H9 (cell line): Measurements from ENCODE around the gene LPIN2. TPM values are rescaled to one million over a fixed set of nuclear protein-coding genes. Genes with fewer than 3 reads are reported as not detected.

ENCODE experiments used
- DNase-seq: peaks from one replicate; pipeline ENCODE4 v3.0.0-alpha.2; 2017
- H2AFZ ChIP-seq: one replicate; pipeline ENCODE4 v1.6.1; 2013; ENCODE audit warnings: mild to moderate bottlenecking, low read length, control low read depth, moderate library complexity
- H2AK5ac ChIP-seq: 2 replicates; pipeline ENCODE4 v1.6.1; 2013; ENCODE audit warnings: low read length, control low read depth, mixed read lengths; ENCODE audit not compliant: insufficient read length
- H2BK120ac ChIP-seq: one replicate; pipeline ENCODE4 v1.6.1; 2013; ENCODE audit warnings: low read depth, mild to moderate bottlenecking, low read length, control low read depth, inconsistent platforms; ENCODE audit not compliant: poor library complexity, severe bottlenecking
- H2BK12ac ChIP-seq: 2 replicates; pipeline ENCODE4 v1.6.1; 2013; ENCODE audit warnings: low read length, control low read depth, mixed read lengths, low read depth; ENCODE audit not compliant: insufficient read length
- H2BK15ac ChIP-seq: 2 replicates; pipeline ENCODE4 v1.6.1; 2013; ENCODE audit warnings: low read depth, low read length, control low read depth
- H2BK20ac ChIP-seq: one replicate; pipeline ENCODE4 v1.6.1; 2013; ENCODE audit warnings: low read depth, mild to moderate bottlenecking, low read length, control low read depth, inconsistent platforms; ENCODE audit not compliant: poor library complexity, severe bottlenecking
- H2BK5ac ChIP-seq: 2 replicates; pipeline ENCODE4 v1.6.1; 2013; ENCODE audit warnings: low read length, control low read depth, mixed read lengths; ENCODE audit not compliant: insufficient read length
- H3K14ac ChIP-seq: 2 replicates; pipeline ENCODE4 v1.6.1; 2013; ENCODE audit warnings: low read length, control low read depth; ENCODE audit not compliant: insufficient read depth
- H3K18ac ChIP-seq: 2 replicates; pipeline ENCODE4 v1.6.1; 2013; ENCODE audit warnings: low read depth, mild to moderate bottlenecking, mixed read lengths, low read length, control low read depth; ENCODE audit not compliant: insufficient read length
- H3K23ac ChIP-seq: 2 replicates; pipeline ENCODE4 v1.6.1; 2013; ENCODE audit warnings: low read length, control low read depth, mixed read lengths, low read depth; ENCODE audit not compliant: insufficient read length
- H3K23me2 ChIP-seq: 2 replicates; pipeline ENCODE4 v1.6.1; 2013; ENCODE audit warnings: low read depth, mild to moderate bottlenecking, mixed read lengths, low read length, control low read depth; ENCODE audit not compliant: insufficient read length, poor library complexity, severe bottlenecking
- H3K27ac ChIP-seq: 2 replicates; pipeline ENCODE4 v1.5.1; 2013; ENCODE audit warnings: low read length, control low read depth, mixed read lengths, low read depth; ENCODE audit not compliant: insufficient read length
- H3K27me3 ChIP-seq: 2 replicates; pipeline ENCODE4 v1.6.1; 2013; ENCODE audit warnings: low read length, control low read depth, inconsistent platforms; ENCODE audit not compliant: insufficient read depth
- H3K4ac ChIP-seq: 2 replicates; pipeline ENCODE4 v1.6.1; 2013; ENCODE audit warnings: low read depth, mild to moderate bottlenecking, control low read depth, inconsistent platforms, low read length, moderate library complexity
- H3K4me1 ChIP-seq: 2 replicates; pipeline ENCODE4 v1.6.1; 2013; ENCODE audit warnings: low read length, control low read depth, inconsistent platforms; ENCODE audit not compliant: insufficient read depth
- H3K4me2 ChIP-seq: 2 replicates; pipeline ENCODE4 v1.6.1; 2013; ENCODE audit warnings: low read length, control low read depth, mixed read lengths; ENCODE audit not compliant: insufficient read length, insufficient read depth
- H3K56ac ChIP-seq: 2 replicates; pipeline ENCODE4 v1.6.1; 2013; ENCODE audit warnings: low read depth, mild to moderate bottlenecking, mixed read lengths, low read length, control low read depth; ENCODE audit not compliant: insufficient read length
- H3K79me1 ChIP-seq: 2 replicates; pipeline ENCODE4 v1.6.1; 2013; ENCODE audit warnings: low read depth, mild to moderate bottlenecking, moderate library complexity, low read length, control low read depth, inconsistent platforms; ENCODE audit not compliant: insufficient read depth, poor library complexity, severe bottlenecking
- H3K79me2 ChIP-seq: 2 replicates; pipeline ENCODE4 v1.6.1; 2013; ENCODE audit warnings: low read length, control low read depth, inconsistent platforms; ENCODE audit not compliant: insufficient read depth
- H3K9ac ChIP-seq: 2 replicates; pipeline ENCODE4 v1.6.1; 2013; ENCODE audit warnings: low read length, control low read depth, mixed read lengths; ENCODE audit not compliant: insufficient read length; ENCODE audit errors: extremely low read depth
- H3K9me3 ChIP-seq: one replicate; pipeline ENCODE4 v1.6.1; 2013; ENCODE audit warnings: low read depth, low read length, inconsistent platforms; ENCODE audit not compliant: control insufficient read depth
- H3T11ph ChIP-seq: one replicate; pipeline ENCODE4 v1.6.1; 2013; ENCODE audit warnings: mild to moderate bottlenecking, low read length, control low read depth, inconsistent platforms
- H4K20me1 ChIP-seq: one replicate; pipeline ENCODE4 v1.6.1; 2013; ENCODE audit not compliant: control insufficient read depth, insufficient read length, insufficient read depth
- H4K5ac ChIP-seq: 2 replicates; pipeline ENCODE4 v1.6.1; 2013; ENCODE audit warnings: low read depth, mild to moderate bottlenecking, mixed read lengths, low read length, control low read depth; ENCODE audit not compliant: insufficient read length
- H4K8ac ChIP-seq: replicated peaks from 2 replicates; pipeline ENCODE4 v1.6.1; 2013; ENCODE audit warnings: low read length, control low read depth, mixed read lengths, low read depth; ENCODE audit not compliant: insufficient read length
- H4K91ac ChIP-seq: 2 replicates; pipeline ENCODE4 v1.6.1; 2013; ENCODE audit warnings: low read depth, mild to moderate bottlenecking, moderate library complexity, mixed read lengths, low read length, control low read depth; ENCODE audit not compliant: insufficient read length
- H3K27ac Mint-ChIP-seq, 3 experiments: 2 replicates in 2 of 3; 3 replicates in 1 of 3; pipeline ENCODE4 v1.8.0; 2020 to 2021; ENCODE audit warnings: mixed read lengths in 3 of 3, mild to moderate bottlenecking in 1 of 3, moderate library complexity in 1 of 3
- H3K27me3 Mint-ChIP-seq: 2 replicates; pipeline ENCODE4 v1.8.0; 2021; ENCODE audit warnings: low read depth, mild to moderate bottlenecking, moderate library complexity, mixed read lengths
- H3K36me3 Mint-ChIP-seq, 3 experiments: 2 replicates in 2 of 3; 3 replicates in 1 of 3; pipeline ENCODE4 v1.8.0; 2020 to 2021; ENCODE audit warnings: low read depth in 3 of 3, mixed read lengths in 3 of 3; ENCODE audit not compliant: insufficient read depth in 1 of 3
- H3K4me1 Mint-ChIP-seq, 2 experiments: 2 replicates each; pipeline ENCODE4 v1.8.0; 2020; ENCODE audit warnings: mixed read lengths in 2 of 2
- H3K4me3 Mint-ChIP-seq, 2 experiments: 2 replicates in 1 of 2; 3 replicates in 1 of 2; pipeline ENCODE4 v1.8.0; 2020 to 2021; ENCODE audit warnings: mild to moderate bottlenecking in 2 of 2, mixed read lengths in 2 of 2, moderate library complexity in 1 of 2
- H3K9me3 Mint-ChIP-seq, 2 experiments: 2 replicates in 1 of 2; 3 replicates in 1 of 2; pipeline ENCODE4 v1.8.0; 2020; ENCODE audit warnings: mild to moderate bottlenecking in 2 of 2, mixed read lengths in 2 of 2, moderate library complexity in 1 of 2
- WGBS: extraction: QIAGEN DNeasy Blood & Tissue Kit; methylation state at CpG from one replicate; pipeline ENCODE4 v1.1.7; 2013; ENCODE audit warnings: missing lambda C conversion rate, low lambda C conversion rate, mixed read lengths; ENCODE audit not compliant: insufficient read length; ENCODE audit errors: extremely low coverage; 5-methylcytosine and 5-hydroxymethylcytosine counted together
- total RNA-seq: library from RNA; stranded (reverse); gene quantifications from 2 replicates; pipeline ENCODE4 v1.2.1, GENCODE V29; 2021
- TF ChIP-seq, protein P1 (sequence below): fragments of 200-600 bp; sonication (generic); conservative IDR thresholded peaks from 3 replicates; pipeline ENCODE4 v1.8.0; 2021; ENCODE audit warnings: antibody characterized with exemption, mild to moderate bottlenecking

The LPIN2 gene
- total RNA-seq, 1 experiment from 2014 or later, result 9.2 TPM

DNA sequence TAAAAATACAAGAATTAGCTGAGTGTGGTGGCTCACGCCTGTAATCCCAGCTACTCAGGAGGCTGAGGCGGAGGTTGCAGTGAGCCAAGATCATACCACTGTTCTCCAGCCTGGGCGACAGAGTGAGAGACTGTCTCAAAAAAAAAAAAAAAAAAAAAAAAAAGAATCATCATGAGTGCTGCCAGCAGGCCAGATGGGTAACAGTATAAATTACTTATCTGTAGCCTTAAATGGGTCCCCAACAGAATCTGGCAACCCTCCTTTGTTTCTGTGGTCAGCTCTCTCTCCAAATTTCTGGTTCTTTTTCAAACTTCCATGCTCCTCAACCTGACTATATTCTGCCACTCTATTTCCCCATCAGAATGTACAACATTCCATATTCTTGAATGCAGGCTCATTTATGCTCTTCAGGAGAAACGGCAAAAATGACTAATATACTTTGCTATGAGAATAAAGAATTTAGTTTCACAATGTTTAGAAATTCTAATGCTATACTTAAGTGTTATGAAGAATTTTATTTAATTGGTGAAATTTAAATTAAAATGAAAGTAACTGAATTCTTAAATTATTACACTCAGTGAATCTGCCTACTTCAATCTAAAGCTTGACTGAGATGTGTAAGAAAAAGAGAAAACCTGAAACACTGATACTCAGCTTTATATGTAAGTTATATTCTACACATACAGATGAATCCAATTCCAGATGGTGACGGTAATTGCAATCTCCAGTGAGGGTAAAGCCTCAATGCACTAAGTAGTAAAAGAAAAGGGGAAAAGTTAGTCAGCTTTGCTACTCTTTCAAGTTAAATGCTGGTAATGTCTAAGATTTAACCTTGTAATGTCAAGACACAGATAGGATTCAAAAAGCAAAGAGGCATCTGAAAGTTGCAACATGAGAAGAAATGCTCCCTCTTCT lies 24.8 kb downstream of the LPIN2 start:
- DNase-seq, result no peak
- Mint-ChIP-seq H3K27me3 (no peaks in the 10 kb centered on the region), H3K4me3 (no peak overlapping the region), H3K4me1 (peaks cover 3 to 11% of the 10 kb centered on the region in 2 experiments), H3K27ac (no peak overlapping the region), H3K9me3 (peaks cover 0 to 2% of the 10 kb centered on the region in 2 experiments; a peak in 1 of 5 replicates), H3K36me3 (peaks cover 6 to 23% (median 10%) of the 10 kb centered on the region in 3 experiments)
- H3K27ac ChIP-seq, result no peak overlapping the region
- no peaks in the 10 kb centered on the region for H3K23me2 ChIP-seq
- no CpG with 5 or more reads among the region's 5 CpGs for WGBS
- H3T11ph ChIP-seq, result no peak overlapping the region
- H3K14ac ChIP-seq, result no peak overlapping the region
- no peaks in the 10 kb centered on the region for H4K20me1 ChIP-seq
- no peak overlapping the region for H2BK5ac ChIP-seq
- no peak overlapping the region for H3K18ac ChIP-seq
- H3K9ac ChIP-seq, result no peak overlapping the region
- H3K23ac ChIP-seq, result no peak overlapping the region
- no peak overlapping the region for H4K91ac ChIP-seq
- peaks cover 6% of the 10 kb centered on the region for H3K79me1 ChIP-seq
- H2BK120ac ChIP-seq, result no peak overlapping the region
- no peak overlapping the region for H2BK12ac ChIP-seq
- H2BK20ac ChIP-seq, result no peak overlapping the region
- H2AFZ ChIP-seq, result no peak overlapping the region
- no peak overlapping the region for H2BK15ac ChIP-seq
- TF ChIP-seq, protein P1, sequence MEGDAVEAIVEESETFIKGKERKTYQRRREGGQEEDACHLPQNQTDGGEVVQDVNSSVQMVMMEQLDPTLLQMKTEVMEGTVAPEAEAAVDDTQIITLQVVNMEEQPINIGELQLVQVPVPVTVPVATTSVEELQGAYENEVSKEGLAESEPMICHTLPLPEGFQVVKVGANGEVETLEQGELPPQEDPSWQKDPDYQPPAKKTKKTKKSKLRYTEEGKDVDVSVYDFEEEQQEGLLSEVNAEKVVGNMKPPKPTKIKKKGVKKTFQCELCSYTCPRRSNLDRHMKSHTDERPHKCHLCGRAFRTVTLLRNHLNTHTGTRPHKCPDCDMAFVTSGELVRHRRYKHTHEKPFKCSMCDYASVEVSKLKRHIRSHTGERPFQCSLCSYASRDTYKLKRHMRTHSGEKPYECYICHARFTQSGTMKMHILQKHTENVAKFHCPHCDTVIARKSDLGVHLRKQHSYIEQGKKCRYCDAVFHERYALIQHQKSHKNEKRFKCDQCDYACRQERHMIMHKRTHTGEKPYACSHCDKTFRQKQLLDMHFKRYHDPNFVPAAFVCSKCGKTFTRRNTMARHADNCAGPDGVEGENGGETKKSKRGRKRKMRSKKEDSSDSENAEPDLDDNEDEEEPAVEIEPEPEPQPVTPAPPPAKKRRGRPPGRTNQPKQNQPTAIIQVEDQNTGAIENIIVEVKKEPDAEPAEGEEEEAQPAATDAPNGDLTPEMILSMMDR, result no peak
- no peaks in the 10 kb centered on the region for H3K9me3 ChIP-seq
- H3K56ac ChIP-seq, result no peak overlapping the region
- H3K4me2 ChIP-seq, result no peak overlapping the region
- H3K4ac ChIP-seq, result no peak overlapping the region
- no peak overlapping the region for H2AK5ac ChIP-seq
- H4K8ac ChIP-seq, result no peak overlapping the region
- no peaks in the 10 kb centered on the region for H3K27me3 ChIP-seq
- H3K4me1 ChIP-seq, result no peaks in the 10 kb centered on the region
- no peaks in the 10 kb centered on the region; the same call in 1 of the 2 replicates for H3K79me2 ChIP-seq
- H4K5ac ChIP-seq, result no peak overlapping the region
